ENCODE data around the gene FBXO4.

DNA sequence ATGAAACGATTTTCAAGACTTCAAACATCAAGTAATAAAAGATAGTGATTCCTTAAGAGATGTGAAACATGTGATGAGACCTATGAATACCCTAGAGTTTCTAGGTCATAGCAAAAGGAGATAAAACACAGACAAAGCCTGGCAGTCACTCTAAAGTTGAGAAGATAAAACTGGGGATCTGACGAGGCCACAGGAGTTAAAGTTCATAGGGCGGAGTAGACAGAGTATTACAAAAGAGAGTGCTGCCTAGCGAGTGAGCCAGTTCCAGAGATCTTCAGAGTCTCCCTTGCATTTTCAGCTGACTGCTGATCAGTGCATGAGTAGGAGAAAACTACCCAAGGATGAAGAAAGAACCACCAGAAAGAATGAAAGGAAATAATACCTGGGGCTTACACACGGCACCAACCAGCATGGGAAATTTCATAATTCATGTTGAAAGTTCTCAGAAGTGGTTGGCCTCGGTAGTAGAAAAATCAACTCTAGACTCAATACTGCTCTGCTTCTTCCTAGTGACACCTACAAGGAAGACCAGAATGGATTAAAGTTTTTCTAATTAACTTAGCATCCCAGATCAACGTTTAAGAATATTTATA lies 30.4 kb downstream of the FBXO4 start:
- TF ChIP-seq KDM1A (IDR thresholded peaks at IDR 0.05; ENCODE audit: low read depth) (no peak), RAD21 (conservative IDR thresholded peaks at IDR 0.05 in 1 of 2, IDR thresholded peaks at IDR 0.05 in 1 of 2) (no peak), BHLHE40 (IDR thresholded peaks at IDR 0.05; ENCODE audit: low read depth, low read length) (no peak), RFX5 (IDR thresholded peaks at IDR 0.05) (no peak)
- TF ChIP-seq, protein P1, sequence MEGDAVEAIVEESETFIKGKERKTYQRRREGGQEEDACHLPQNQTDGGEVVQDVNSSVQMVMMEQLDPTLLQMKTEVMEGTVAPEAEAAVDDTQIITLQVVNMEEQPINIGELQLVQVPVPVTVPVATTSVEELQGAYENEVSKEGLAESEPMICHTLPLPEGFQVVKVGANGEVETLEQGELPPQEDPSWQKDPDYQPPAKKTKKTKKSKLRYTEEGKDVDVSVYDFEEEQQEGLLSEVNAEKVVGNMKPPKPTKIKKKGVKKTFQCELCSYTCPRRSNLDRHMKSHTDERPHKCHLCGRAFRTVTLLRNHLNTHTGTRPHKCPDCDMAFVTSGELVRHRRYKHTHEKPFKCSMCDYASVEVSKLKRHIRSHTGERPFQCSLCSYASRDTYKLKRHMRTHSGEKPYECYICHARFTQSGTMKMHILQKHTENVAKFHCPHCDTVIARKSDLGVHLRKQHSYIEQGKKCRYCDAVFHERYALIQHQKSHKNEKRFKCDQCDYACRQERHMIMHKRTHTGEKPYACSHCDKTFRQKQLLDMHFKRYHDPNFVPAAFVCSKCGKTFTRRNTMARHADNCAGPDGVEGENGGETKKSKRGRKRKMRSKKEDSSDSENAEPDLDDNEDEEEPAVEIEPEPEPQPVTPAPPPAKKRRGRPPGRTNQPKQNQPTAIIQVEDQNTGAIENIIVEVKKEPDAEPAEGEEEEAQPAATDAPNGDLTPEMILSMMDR (IDR thresholded peaks at IDR 0.05) = no peak
